AG09309 (cell line): ENCODE data around the gene PLPPR4.

Source experiments
- DNase-seq: peaks from one replicate; pipeline ENCODE4 v3.0.0-alpha.2; 2010; ENCODE audit warnings: low read depth
- H3K4me3 ChIP-seq: 2 replicates; pipeline ENCODE4 v1.5.1; 2011; ENCODE audit warnings: mild to moderate bottlenecking, low read depth, low read length, moderate library complexity; ENCODE audit not compliant: control insufficient read depth
- CTCF ChIP-seq: IDR thresholded peaks from 2 replicates; pipeline ENCODE4 v1.5.1; 2011; ENCODE audit warnings: mild to moderate bottlenecking, low read depth, low read length, inconsistent platforms; ENCODE audit not compliant: insufficient read depth, control insufficient read depth; ENCODE audit errors: missing control alignments

PLPPR4 gene

GRCh38 chr1:99228153-99228552 is 36.1 kb upstream of the PLPPR4 start:
- no peak for TF ChIP-seq CTCF
- no peak for DNase-seq

GRCh38 chr1:99229122-99229521 is 35.2 kb upstream of the PLPPR4 start:
- TF ChIP-seq CTCF: no peak
- DNase-seq: no peak
- H3K4me3 ChIP-seq: no peak overlapping the region

More at GRCh38 chr1:99228153-99228552, 36.1 kb upstream of the PLPPR4 start:
- no peak overlapping the region for H3K4me3 ChIP-seq

GRCh38 chr1:99230695-99231094 is 33.6 kb upstream of the PLPPR4 start:
- TF ChIP-seq CTCF: no peak
- no peak for DNase-seq
- no peak overlapping the region for H3K4me3 ChIP-seq

GRCh38 chr1:99232172-99232571 is 32.1 kb upstream of the PLPPR4 start:
- no peak for TF ChIP-seq CTCF
- no peak overlapping the region for H3K4me3 ChIP-seq
- DNase-seq: no peak

- DNase-seq: no peak
- H3K4me3 ChIP-seq: no peak overlapping the region
- no peak for TF ChIP-seq CTCF
Observed at GRCh38 chr1:99233446-99233845, 30.8 kb upstream of the PLPPR4 start.

- no peak overlapping the region for H3K4me3 ChIP-seq
- no peak for DNase-seq
- no peak for TF ChIP-seq CTCF
Observed at GRCh38 chr1:99236756-99237155, 27.5 kb upstream of the PLPPR4 start.

GRCh38 chr1:99239690-99240089 is 24.6 kb upstream of the PLPPR4 start:
- no peak for TF ChIP-seq CTCF
- H3K4me3 ChIP-seq: no peak overlapping the region
- DNase-seq: no peak
